Stimulated activated CD8-positive, alpha-beta memory T cell treated with anti-CD3 and anti-CD28 coated beads, Interleukin-4, amount 100 ng/mL, for 4 hours (primary cell): ENCODE results near the gene NOL6.

Source experiments
- DNase-seq, 2 donors: peaks; one replicate each; pipeline ENCODE4 v3.0.0-alpha.2; 2020; ENCODE audit warnings: low read depth in 2 of 2, low spot score in 1 of 2

The NOL6 gene

DNA sequence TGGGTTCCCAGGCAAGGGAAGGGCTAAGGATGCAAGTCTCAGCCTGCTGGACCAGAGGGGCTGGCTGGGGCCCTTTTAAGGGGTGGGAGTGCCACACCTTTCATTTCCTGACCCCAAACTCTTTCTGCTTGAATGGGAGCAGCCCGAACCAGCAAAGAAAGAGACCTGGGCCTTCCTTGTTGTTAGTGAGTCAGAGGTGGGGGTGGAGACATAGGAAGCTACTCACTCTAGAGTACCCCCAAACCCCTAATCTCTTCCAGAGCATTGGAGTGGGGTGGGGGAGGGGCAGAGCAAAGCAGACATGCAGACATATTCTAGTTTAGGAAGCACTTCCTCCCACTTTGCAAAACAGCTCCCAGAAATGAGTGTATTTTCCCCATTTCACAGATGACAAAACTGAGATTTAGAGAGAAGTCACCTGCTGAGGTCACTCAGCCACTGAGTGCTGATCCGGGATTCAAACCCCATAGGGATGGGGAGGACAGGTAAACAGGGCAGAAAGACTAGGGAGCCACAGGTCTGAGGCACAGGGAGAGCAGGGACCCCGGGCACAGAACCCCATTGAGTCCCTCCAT lies 20.4 kb downstream of the NOL6 start:
- no peak for DNase-seq

DNA sequence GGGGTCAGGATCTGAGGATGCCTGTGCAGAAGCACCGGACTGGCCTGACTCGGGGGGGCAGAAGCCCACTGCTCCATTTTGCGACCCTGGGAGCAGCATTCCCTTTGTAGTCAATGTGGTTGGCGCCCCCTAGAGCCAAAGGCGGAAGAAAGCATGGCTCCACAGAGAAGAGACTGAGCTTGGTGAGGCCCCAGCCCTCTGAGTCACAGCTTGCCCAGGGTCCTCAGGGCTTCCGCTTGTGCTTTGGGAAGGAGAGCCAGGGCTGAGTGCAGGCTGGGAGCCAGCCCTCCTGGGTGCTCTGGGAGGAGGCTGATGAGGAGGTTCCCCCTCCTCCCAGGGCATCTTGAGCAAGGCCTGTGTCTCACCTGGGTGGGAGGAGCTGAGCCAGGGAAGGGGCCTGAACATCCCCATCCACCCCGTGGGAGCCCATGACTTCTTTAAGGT lies 20.9 kb downstream of the NOL6 start:
- DNase-seq: no peak

DNA sequence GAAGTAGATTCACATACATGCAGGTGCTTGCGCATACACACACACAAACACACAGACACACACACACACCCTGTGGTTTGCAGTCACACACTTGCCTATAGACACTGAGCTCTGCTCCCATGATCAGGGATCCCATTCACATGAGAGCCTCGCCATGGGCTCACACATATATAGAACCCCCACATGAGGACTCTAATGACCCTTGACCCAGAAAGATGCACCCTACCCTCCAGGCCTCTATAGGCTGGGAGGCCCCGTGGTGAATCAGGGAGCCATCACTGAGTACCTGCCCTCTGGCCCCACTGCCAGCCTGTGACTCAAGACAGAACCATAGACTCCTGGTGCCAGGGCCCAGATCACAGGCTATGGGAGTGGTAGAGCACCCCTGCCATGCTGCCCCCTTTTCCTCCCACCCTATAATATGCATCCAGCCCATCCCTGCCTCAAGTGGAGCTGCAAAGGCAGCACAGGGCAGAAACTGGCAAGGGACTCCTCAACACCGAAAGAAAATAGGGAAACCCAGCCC lies 23.0 kb downstream of the NOL6 start:
- DNase-seq: no peak

DNA sequence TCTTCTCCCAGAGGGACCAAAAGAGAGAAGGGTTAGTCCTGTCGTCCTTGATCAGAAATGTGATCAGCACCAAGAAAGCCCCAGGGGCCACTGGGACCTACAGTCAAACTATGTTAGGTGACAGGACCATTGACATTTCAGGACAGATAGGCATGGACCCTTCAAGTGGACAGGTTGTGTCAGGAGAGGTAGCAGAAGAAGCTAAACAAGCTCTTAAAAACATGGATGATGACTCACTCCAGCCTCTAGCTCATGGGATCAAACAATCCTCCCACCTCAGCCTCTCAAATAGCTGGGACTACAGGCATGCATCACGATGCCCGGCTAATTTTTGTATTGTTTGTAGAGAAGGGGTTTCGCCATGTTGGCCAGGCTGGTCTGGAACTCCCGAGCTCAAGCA lies 24.0 kb downstream of the NOL6 start:
- no peak for DNase-seq

DNA sequence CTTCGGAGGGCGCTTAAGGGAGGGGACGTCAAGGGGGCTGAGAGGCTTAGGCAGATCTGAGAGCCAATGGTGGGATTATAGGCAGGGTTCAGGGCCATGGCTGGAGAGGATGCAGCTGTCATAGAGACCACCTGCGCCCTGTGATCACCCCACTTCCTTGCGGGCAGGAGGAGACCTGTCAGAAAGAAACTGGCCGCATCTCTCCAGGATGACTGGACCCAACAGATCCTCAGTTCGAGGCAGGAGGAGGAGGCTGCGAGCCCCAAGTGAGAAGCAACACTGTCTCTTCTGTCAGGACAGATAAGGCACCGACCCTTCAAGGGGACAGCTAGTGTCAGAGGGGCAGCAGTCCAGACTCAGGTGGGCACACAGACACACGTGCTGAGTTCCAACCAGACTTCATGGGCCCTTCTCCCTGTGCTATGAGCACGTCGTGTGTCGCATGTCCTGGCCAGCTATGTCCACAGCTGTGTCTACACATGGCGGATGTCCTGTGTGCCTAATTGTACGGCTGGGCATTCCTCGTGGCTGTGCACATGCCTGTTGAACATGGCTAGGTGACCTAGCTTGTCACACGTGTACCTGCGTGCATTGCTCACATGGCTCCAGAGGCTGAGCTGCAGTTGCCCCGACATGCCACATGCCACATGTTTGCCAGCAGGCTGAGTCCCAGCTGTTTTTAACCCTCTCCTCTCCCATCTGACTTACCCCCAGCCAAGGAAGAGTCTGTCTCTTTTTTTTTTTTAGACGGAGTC lies 25.7 kb downstream of the NOL6 start:
- no peak for DNase-seq

DNA sequence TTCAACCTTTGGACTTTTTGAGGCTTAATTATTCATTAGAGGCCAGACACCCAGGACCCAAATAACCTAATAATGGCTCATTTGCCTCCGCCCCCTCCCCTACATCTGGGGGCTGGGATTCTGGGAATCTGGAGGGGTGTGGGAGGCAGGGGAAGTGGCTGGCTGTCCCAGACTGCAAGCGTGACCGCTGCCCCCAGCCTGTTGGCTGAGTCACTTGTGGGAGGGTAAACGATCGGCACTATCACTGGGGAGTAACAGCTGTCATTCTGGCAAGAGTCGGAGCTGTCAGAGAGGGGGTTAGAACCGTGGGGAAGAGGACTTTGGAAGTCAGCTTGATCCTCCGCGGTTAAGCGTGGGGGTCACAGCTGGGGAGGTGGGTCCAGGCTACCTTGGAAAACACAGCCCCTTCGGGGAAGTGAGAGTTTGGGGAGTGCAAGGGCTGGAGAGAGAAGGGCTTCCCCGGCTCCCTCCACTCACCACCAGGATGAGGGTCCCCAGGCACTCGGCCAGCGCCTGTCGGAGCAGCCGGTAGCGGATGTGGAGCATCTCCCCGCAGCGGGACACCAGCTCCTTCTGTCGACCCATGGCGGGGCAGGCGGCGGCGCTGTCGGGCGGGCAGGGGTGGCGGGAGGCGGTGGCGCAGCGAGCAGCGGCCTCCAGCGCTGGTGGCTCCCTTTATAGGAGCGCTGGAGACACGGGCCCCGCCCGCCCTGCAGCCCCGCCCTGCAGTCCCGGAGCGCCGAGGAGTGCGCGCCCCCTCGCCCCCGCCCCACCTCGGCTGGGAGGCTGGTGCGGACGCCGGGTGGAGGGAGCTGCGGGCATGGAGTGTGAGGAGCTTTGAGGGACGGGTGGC lies 26.6 kb downstream of the NOL6 start, which contains the start of gene AQP3:
Gene AQP3, minus strand, starts transcription at position 648 of the 853 bp plus-strand sequence. Its CDS starts 63 bp downstream, at position 585.
- DNase-seq: peak in 1 of 2 donors; percentile 39

DNA sequence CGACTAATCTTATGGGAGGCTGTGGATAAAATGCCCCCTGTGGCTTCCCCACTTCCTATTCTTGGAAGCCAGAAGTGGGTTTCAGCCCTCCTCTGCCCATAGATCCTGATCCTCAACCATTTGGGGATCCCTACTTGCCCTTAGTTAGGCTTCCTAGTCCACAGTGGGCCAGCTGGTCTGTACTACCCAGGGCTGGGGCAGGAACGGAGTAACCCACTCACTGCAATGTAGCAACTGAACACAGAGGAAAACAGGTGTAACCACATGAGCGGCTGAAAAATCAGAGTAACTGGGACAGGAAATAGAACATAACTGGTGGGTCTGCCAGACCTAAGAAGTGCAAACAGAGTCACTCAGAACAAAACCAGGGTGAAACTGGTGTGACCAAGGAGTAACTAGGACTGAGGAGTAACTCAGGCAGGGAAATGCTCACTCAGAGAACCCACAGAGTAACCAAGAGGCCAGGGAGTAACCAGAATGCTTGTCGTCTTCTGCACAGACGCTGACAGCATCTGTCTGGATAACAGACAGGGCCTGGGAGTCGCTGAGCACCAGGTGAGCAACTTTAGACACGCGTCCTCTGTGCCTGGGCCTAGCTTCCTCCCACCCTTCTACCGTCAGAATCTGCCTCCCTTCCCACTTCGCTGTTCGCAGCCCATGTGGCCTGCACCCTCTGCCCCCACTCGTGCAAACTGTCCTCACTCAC lies 27.3 kb downstream of the NOL6 start:
- DNase-seq: no peak

DNA sequence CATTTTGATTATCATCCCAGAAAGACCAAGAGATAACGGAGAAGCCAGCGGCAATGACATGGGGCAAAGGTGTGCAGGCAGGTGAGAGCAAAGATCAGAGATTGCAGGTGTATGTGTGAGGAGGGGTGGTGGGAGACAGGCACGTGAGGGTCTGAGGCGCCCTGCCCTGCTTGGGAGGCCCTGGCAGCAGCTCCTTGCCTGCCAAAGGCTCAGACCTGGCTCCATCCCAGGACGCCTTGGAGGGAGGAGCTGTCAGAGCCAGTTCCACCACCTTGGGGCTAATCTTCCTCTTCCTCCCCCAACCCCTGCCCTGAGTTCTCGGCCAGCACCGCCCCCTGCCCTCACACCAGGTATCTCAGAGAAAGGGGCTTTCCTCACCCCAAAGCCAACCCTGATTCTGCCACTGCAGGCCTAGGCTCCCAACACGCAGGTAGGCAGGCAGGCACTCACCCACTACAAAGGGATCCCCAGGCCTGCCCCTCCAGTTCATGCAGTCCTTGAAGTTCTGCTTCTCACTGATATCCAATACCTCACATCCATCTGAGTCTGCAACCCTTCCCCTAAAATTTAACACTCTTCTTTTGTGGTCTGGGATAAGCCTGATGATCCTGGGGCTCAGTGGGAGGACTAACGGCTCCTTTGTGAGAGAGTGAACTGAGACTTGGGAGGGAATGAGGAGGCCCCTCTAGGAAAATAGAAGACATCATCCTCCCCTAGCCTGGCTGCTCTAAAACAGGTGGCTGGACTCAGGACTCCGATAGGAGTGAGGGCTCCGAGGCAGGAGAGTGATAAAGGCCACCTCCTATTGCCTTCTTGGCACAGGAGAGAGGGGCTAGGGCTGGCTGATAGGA lies 28.1 kb downstream of the NOL6 start:
- DNase-seq: no peak

DNA sequence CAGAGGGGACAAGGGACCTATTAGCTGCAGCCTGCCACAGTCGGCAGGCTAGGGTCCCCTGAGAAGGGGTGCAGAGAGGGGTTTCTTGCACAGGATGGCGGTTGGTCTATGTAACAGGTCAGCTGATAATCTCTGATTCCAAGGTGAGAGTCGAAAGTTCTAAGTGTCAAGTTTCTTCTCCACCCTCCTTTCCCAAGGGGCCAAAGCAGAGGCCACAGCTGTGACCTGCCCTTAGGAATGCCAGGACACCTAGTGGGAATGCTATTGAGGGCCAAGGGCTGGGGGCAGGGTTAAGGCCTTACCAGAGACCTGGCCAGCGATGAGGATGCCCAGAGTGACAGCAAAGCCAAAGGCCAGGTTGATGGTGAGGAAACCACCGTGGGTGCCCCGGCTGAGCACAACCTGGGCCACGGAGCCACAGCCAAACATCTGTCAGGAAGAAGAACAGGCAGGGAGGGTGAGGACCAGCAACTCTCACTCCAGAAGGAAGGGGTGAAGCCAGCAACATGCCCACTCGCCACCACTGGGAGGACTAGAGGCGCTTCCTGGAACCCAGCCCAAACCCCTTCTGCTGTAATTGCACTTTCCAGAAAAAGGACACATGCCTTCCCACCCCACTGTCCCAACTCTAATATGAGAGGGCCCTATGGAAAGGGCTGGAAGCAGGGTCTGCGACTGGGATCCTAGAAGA lies 30.1 kb downstream of the NOL6 start:
- no peak for DNase-seq

DNA sequence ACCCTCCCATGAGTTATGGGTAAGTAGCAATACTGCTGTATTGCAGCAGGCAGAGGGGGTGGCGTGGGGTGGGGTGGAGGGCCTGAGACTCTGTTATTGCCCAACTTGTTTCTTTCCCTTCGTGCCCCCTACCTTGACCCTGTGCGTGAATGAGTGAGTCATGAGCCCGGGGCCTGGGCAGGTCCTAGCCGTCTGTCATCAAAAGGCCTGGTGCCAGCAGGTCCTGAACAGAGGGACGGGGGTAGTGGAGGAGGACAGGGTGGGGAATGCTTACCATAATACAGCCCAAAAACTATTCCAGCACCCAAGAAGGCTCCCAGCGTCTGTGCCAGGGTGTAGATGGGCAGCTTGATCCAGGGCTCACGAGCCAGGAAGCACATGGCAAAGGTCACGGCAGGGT lies 30.7 kb downstream of the NOL6 start:
- no peak for DNase-seq

DNA sequence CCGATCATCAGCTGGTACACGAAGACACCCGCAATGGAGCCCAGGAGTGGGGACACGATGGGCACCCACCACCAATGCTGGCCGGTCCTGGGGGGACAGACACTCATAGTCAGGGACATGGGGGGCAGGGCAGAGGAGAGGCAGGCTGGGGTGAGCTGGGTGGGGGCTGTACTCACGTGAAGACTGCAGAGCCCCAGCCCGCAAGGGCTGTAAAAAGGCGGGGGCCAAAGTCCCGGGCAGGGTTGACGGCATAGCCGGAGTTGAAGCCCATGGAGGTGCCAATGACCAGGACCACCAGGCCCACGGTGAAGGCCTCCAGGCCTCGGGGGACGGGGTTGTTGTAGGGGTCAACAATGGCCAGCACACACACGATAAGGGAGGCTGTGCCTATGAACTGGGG lies 31.6 kb downstream of the NOL6 start:
- DNase-seq: no peak

DNA sequence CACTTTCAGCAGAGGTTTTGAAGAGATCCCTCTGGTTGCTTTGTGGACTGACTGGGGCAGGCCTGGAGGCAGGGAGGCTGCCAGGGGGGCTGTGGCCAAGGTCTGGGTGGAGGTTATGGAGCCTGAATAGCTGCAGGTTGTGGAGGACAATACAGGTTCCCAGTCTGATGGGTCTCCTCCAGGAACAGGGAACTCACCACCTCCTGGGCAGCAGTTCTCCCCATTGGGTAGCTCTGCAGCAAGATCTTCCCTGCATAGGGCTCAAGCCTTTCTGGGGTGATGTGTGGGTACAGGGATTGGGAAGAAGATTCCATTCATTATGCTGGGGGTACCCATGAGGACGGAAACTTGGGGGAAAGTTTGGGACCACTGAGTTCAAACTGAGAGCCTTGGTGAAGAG lies 33.1 kb downstream of the NOL6 start:
- DNase-seq: no peak

DNA sequence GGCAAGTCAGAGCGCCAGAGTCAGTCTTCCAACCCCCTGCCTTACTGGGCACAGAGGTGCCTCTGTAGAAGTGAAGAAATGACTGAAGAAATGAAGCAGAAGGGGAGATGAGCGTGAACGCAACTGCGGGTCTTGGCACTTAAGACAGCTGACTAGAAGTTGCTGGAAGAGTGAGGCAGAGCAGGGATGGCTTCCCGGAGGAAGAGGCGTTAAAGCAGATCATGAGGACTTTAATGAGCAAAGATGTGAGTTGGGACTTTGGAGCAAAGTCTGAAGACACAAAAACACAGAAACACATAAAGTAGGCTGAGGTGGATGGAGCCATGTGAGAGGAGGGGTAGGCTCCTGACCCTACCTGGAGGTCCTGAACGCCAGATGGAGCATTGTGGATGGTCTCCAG lies 33.5 kb downstream of the NOL6 start:
- DNase-seq: no peak

DNA sequence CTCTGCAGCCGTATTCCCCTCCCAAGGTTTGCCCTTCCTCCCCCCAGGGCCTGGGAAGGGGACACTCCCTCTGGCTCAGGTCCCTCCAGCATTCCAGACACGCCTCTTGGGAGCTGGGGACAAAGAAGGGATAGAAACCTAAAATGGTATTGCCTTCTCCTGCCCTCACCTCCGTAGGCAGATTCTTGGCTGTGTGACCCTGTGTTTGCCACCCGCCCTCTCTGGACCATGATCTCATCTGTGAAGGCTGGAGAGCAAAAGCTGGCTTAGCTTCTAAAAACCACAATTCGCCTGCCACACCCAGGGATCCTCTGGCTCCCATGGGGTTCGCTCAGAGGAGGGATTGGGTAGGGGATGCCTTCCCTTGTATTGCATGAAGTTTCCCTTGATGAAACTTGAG lies 34.0 kb downstream of the NOL6 start:
- DNase-seq: no peak

DNA sequence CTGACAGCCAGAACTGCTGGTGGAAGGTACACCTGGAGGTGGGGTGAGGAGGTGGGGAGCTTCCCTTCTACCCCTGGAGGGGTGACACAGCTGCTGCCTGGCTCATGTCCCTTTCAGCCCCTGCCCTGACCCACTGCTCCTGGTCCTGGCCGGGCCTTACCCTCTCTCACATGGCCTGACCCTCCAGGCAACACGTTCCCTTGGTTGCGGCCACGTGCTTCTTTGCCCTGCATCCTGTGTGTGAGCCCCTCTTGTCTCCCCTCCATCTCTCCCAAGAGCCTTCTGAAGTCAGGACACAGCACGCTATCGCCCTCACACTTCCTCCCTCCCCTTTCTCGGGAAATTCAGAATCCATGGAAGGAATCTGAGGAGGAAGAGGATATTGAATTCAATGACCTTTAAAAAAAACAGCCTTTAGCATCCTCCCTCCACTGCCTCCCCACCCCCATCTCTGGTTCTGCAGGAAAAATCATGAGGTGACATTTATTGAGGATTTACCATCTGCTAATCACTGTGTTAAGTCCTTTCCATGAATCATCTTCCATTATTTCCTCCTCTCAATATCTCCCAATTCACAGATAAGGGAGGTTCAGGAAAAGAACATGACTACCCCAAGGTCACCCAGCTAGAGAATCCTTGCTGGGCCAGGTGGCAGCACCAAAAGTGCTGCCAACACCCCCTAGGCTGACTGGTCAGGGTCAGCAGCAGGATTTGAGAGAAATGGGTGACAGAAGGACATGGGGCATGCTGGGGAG lies 34.6 kb downstream of the NOL6 start:
- no peak for DNase-seq

DNA sequence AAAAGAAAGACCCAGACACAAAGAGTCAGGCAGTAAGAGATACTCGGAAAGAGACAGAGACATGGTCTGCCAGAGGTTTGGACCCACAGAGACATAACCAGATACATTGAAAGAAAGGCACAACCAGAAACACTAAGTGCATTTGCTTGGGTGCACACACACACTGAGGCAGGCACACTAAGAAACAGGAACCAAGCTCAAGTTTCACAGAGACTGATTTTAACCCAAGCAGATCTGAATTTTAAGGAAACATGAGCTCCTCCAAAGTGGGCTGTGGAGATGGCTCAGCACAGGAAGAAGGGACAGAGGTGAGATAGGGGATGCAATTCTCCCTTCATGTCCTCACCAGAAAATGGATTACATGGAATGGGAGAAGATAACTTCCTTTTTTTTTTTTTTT lies 35.8 kb downstream of the NOL6 start:
- DNase-seq: no peak

DNA sequence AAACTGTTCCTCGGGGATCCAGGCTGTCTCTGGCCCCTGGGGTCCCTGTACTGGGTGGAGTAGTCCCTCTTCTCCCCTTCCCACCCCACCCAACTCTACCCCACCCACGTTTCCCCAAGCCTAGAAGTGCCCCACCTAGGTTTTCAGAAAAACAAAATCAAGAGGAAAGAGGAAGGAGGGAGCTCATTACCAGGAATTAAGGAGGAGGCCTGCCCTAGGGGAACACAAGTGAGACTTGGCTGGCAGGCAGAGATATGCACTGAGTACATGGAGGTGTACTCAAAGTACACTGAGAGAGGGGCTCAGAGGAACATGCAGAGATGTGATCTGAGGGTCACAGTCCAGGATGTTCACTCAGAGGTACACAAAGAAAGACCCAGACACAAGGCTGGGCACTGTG lies 36.5 kb downstream of the NOL6 start:
- no peak for DNase-seq

DNA sequence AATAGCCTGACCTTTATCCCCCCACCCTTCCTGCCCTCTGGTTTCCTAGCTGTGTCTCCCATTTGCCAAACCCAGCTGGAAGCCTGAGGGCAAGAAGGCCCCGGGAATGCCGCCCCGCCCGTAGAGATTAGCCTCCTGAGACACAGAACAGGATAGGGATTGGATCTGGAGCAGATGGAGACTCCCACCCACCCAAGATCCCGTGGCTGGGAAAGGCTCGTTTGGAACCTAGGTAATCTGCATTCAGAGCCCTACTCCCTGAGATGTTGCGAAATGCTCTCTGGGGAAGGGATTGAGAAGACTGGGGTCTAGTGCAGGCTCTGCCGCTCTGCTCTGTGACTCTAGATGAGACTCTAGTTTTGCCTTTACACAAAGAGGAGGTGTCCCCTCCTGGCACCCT lies 37.3 kb downstream of the NOL6 start:
- DNase-seq: no peak

DNA sequence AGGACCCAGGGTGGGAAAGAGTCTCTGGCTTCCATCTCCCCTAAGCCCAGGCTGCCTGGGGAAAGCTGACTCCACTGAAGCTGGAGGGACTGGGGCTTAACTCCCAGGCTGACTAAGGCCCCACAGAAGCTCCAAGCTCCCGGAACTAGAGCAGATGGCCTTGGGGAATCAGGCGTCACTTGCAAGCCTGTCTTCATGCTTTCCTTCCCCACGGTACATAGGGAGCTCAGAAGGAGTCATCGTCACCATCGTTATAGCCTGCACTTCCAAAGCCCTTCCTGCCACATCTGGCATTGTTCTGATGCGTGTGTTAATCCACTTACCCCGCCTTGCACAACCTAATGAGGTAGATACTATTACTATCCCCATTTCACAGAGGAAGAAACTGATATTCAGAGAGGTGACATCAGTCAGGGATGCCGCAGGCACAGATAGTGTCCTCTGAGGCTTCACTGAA lies 37.9 kb downstream of the NOL6 start:
- DNase-seq: no peak
